Hepatocyte (in vitro differentiated cells): ENCODE results near the gene STKLD1.

Experiments used
- CTCF ChIP-seq: fragments of 200-600 bp; sonication (generic); IDR thresholded peaks from 2 replicates; pipeline ENCODE4 v1.5.1; 2016; ENCODE audit warnings: antibody characterized with exemption, mild to moderate bottlenecking; ENCODE audit not compliant: poor library complexity
- EZH2phosphoT487 ChIP-seq: fragments of 200-600 bp; sonication (generic); IDR thresholded peaks from one replicate; pipeline ENCODE4 v1.6.1; 2018; ENCODE audit warnings: antibody characterized with exemption, mild to moderate bottlenecking, low read depth, moderate library complexity; ENCODE audit not compliant: unreplicated experiment, severe bottlenecking

DNA sequence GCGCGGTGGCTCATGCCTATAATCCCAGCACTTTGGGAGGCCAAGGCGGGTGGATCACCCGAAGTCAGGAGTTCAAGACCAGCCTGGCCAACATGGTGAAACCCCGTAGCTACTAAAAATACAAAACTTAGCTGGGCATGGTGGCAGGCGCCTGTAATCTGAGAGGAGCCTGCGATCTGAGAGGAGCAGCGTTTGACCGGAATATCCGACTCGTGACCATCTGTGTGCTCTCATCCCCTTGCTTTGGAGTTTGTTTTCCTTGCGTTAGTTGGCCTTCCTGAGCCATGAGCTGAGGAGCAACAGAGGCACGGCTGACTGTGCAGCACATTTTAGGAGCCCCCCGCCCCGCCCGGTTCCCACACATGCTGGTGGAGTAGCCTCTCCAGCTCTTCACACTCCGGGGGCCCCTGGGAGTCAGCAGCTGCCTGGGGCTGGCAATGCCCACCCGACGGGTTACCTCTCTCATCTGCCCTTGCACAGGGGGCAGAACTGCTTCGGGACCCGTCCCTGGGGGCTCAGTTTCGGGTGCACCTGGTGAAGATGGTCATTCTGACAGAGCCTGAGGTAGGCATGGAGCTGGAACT is 49.0 kb downstream of the STKLD1 start:
- no peak for TF ChIP-seq CTCF
- no peak for TF ChIP-seq EZH2phosphoT487
